H1 (cell line): ENCODE results near the gene RAB3IP. TPM values are rescaled to one million over a fixed set of nuclear protein-coding genes. Genes with fewer than 3 reads are reported as not detected.

Experiments
- CTCF ChIA-PET: fragments of 300-600 bp; sonication (Branson Sonifier 250); formaldehyde crosslinking; loops from one replicate; lab custom pipeline; 2021; ENCODE audit not compliant: partially characterized antibody; lab: Charles Lee
- POLR2A ChIA-PET: fragments of 300-600 bp; sonication (Branson Sonifier 250); formaldehyde crosslinking; loops from one replicate; lab custom pipeline; 2021; ENCODE audit warnings: inconsistent platforms; ENCODE audit not compliant: partially characterized antibody; lab: Charles Lee
- DNase-seq, 2 experiments: peaks; one replicate each; pipeline versions ENCODE4 v3.0.0 to v3.0.0-alpha.2; 2010 to 2022; ENCODE audit warnings: low spot score in 2 of 2, low read depth in 1 of 2, mixed read lengths in 1 of 2
- FAIRE-seq: peaks from 2 replicates; lab custom pipeline; 2011; peaks lifted over from hg19 to GRCh38; lab: Jason Lieb, UNC
- H2AFZ ChIP-seq: 2 replicates; pipeline ENCODE4 v1.8.1; 2012; ENCODE audit warnings: low read length, inconsistent platforms
- H2AK5ac ChIP-seq: 2 replicates; pipeline ENCODE4 v1.6.1; 2013; ENCODE audit warnings: low read depth, low read length
- H2BK120ac ChIP-seq: replicated peaks from 2 replicates; pipeline ENCODE3; 2013; ENCODE audit warnings: low read depth, low read length, inconsistent platforms
- H2BK12ac ChIP-seq: 2 replicates; pipeline ENCODE4 v1.6.1; 2013; ENCODE audit warnings: low read depth, low read length
- H2BK15ac ChIP-seq: 2 replicates; pipeline ENCODE4 v1.6.1; 2013; ENCODE audit warnings: low read length
- H2BK20ac ChIP-seq: 2 replicates; pipeline ENCODE4 v1.6.1; 2013; ENCODE audit warnings: low read length
- H2BK5ac ChIP-seq: 2 replicates; pipeline ENCODE4 v1.6.1; 2013; ENCODE audit warnings: low read depth, low read length
- H3K14ac ChIP-seq: 2 replicates; pipeline ENCODE4 v1.6.1; 2013; ENCODE audit warnings: inconsistent platforms; ENCODE audit not compliant: insufficient read length
- H3K18ac ChIP-seq: 2 replicates; pipeline ENCODE4 v1.6.1; 2013; ENCODE audit warnings: low read length; ENCODE audit errors: extremely low read depth
- H3K23ac ChIP-seq: 2 replicates; pipeline ENCODE4 v1.6.1; 2013; ENCODE audit warnings: inconsistent platforms; ENCODE audit not compliant: insufficient read length
- H3K23me2 ChIP-seq: 2 replicates; pipeline ENCODE4 v1.6.1; 2013; ENCODE audit warnings: low read depth, low read length
- H3K27ac ChIP-seq: 2 replicates; pipeline ENCODE4 v1.6.1; 2011; ENCODE audit warnings: low read depth, low read length, inconsistent platforms
- H3K27me3 ChIP-seq, 4 experiments: replicated peaks in 1 of 4; 1 replicate in 1 of 4; 2 replicates in 3 of 4; pipeline versions ENCODE4 v1.6.1 to v1.8.1; 2011 to 2013; ENCODE audit warnings: low read length in 3 of 4, mild to moderate bottlenecking in 3 of 4, inconsistent platforms in 2 of 4, mixed read lengths in 2 of 4, moderate library complexity in 1 of 4; ENCODE audit not compliant: control insufficient read depth in 3 of 4, insufficient read depth in 3 of 4; ENCODE audit errors: extremely low read depth in 1 of 4
- H3K36me3 ChIP-seq, 4 experiments: 2 replicates each; pipeline versions ENCODE4 v1.6.1 to v1.8.1; 2011 to 2013; ENCODE audit warnings: mild to moderate bottlenecking in 4 of 4, low read length in 3 of 4, moderate library complexity in 2 of 4, control low read depth in 1 of 4, inconsistent platforms in 1 of 4; ENCODE audit not compliant: insufficient read depth in 4 of 4, control insufficient read depth in 2 of 4
- H3K4ac ChIP-seq: replicated peaks from 2 replicates; pipeline ENCODE3; 2013; ENCODE audit warnings: low read length, low read depth, mixed read lengths, inconsistent platforms; ENCODE audit not compliant: insufficient read length
- H3K4me1 ChIP-seq, 4 experiments: replicated peaks in 1 of 4; 1 replicate in 1 of 4; 2 replicates in 3 of 4; pipeline versions ENCODE4 v1.6.1 to v1.8.1; 2011 to 2013; ENCODE audit warnings: low read length in 3 of 4, inconsistent platforms in 2 of 4, mixed read lengths in 1 of 4; ENCODE audit not compliant: insufficient read depth in 4 of 4, control insufficient read depth in 3 of 4
- H3K4me2 ChIP-seq, 2 experiments: 2 replicates each; pipeline versions ENCODE4 v1.6.1 to v1.8.1; 2011 to 2013; ENCODE audit warnings: low read depth in 2 of 2, low read length in 2 of 2, control low read depth in 1 of 2, inconsistent platforms in 1 of 2, mild to moderate bottlenecking in 1 of 2; ENCODE audit not compliant: insufficient read depth in 1 of 2
- H3K4me3 ChIP-seq, 4 experiments: fragments of 200-600, 300-600 bp in 1 of 4; sonication (generic), shearing (Covaris generic), sonication (Bioruptor Twin) in 1 of 4; 2 replicates each; pipeline versions ENCODE4 v1.5.1 to v1.8.1; 2011 to 2016; ENCODE audit warnings: low read length in 4 of 4, low read depth in 3 of 4, control low read depth in 2 of 4, inconsistent platforms in 2 of 4, mild to moderate bottlenecking in 2 of 4, mixed read lengths in 1 of 4, moderate library complexity in 1 of 4; ENCODE audit not compliant: insufficient read depth in 2 of 4; ENCODE audit errors: extremely low read depth in 1 of 4
- H3K56ac ChIP-seq: replicated peaks from 2 replicates; pipeline ENCODE3; 2013; ENCODE audit warnings: low read depth, mild to moderate bottlenecking, mixed read lengths, low read length, inconsistent platforms; ENCODE audit not compliant: insufficient read length
- H3K79me1 ChIP-seq: 2 replicates; pipeline ENCODE4 v1.6.1; 2013; ENCODE audit warnings: low read depth, low read length, control low read depth
- H3K79me2 ChIP-seq, 2 experiments: 2 replicates each; pipeline versions ENCODE4 v1.6.1 to v1.8.1; 2012 to 2013; ENCODE audit warnings: low read length in 2 of 2, mild to moderate bottlenecking in 2 of 2, inconsistent platforms in 1 of 2; ENCODE audit not compliant: insufficient read depth in 2 of 2, control insufficient read depth in 1 of 2
- H3K9ac ChIP-seq, 4 experiments: replicated peaks in 1 of 4; 1 replicate in 1 of 4; 2 replicates in 3 of 4; pipeline versions ENCODE4 v1.6.1 to v1.8.1; 2011 to 2013; ENCODE audit warnings: low read depth in 3 of 4, low read length in 3 of 4, control low read depth in 2 of 4, mild to moderate bottlenecking in 2 of 4, moderate library complexity in 2 of 4, inconsistent platforms in 1 of 4; ENCODE audit errors: extremely low read depth in 1 of 4
- H3K9me3 ChIP-seq, 2 experiments: 2 replicates each; pipeline versions ENCODE4 v1.6.1 to v1.8.1; 2012 to 2013; ENCODE audit warnings: mild to moderate bottlenecking in 2 of 2, moderate library complexity in 2 of 2, control low read depth in 1 of 2, inconsistent platforms in 1 of 2, low read depth in 1 of 2, low read length in 1 of 2, mixed read lengths in 1 of 2; ENCODE audit not compliant: insufficient read depth in 2 of 2
- H4K20me1 ChIP-seq, 2 experiments: replicated peaks in 1 of 2; 2 replicates each; pipeline versions ENCODE3 to v1.8.1; 2011 to 2013; ENCODE audit warnings: inconsistent platforms in 2 of 2, low read length in 2 of 2, mild to moderate bottlenecking in 1 of 2; ENCODE audit not compliant: insufficient read depth in 2 of 2, control insufficient read depth in 1 of 2
- H4K5ac ChIP-seq: 2 replicates; pipeline ENCODE4 v1.6.1; 2013; ENCODE audit warnings: low read length, low read depth, mixed read lengths, inconsistent platforms; ENCODE audit not compliant: insufficient read length
- H4K8ac ChIP-seq: 2 replicates; pipeline ENCODE4 v1.8.0; 2013; ENCODE audit warnings: mild to moderate bottlenecking, moderate library complexity, low read length, inconsistent platforms; ENCODE audit not compliant: insufficient read depth; ENCODE audit errors: extremely low read depth
- H4K91ac ChIP-seq: replicated peaks from 2 replicates; pipeline ENCODE3; 2013; ENCODE audit warnings: low read length, mixed read lengths, inconsistent platforms; ENCODE audit not compliant: insufficient read length
- JUND ChIP-seq: IDR thresholded peaks from 2 replicates; pipeline ENCODE4 v1.6.1; 2011; ENCODE audit warnings: mild to moderate bottlenecking, improper control_type of control experiment, low read length
- PHF8 ChIP-seq: fragments of 200-600 bp; sonication (generic); conservative IDR thresholded peaks from 2 replicates; pipeline ENCODE4 v1.7.1; 2012; ENCODE audit warnings: low read depth, mild to moderate bottlenecking, inconsistent platforms, low read length, moderate library complexity
- RBBP5 ChIP-seq: IDR thresholded peaks from 2 replicates; pipeline ENCODE4 v1.7.1; 2012; ENCODE audit warnings: low read depth, mild to moderate bottlenecking, inconsistent platforms, low read length, moderate library complexity, borderline replicate concordance
- SAP30 ChIP-seq: fragments of 300-600 bp; sonication (generic); IDR thresholded peaks from 2 replicates; pipeline ENCODE4 v1.7.1; 2012; ENCODE audit warnings: low read length, moderate library complexity, mild to moderate bottlenecking, inconsistent platforms; ENCODE audit not compliant: insufficient read depth, insufficient replicate concordance
- SP1 ChIP-seq: IDR thresholded peaks from 2 replicates; pipeline ENCODE4 v1.6.1; 2011; ENCODE audit warnings: low read depth, low read length
- SP4 ChIP-seq: IDR thresholded peaks from 2 replicates; pipeline ENCODE4 v1.6.1; 2012; ENCODE audit warnings: low read length, inconsistent platforms
- TBP ChIP-seq: IDR thresholded peaks from 2 replicates; pipeline ENCODE4 v1.6.1; 2011; ENCODE audit warnings: low read depth, low read length, improper control_type of control experiment
- WGBS, 2 experiments: shearing (Covaris generic) in 1 of 2; methylation state at CpG; one replicate each; pipeline versions ENCODE4 v1.1.6 to v1.1.7; 2013 to 2015; ENCODE audit warnings: low lambda C conversion rate in 2 of 2, mixed read lengths in 2 of 2, inconsistent platforms in 1 of 2, low coverage in 1 of 2, missing lambda C conversion rate in 1 of 2; ENCODE audit not compliant: insufficient replicate concordance in 2 of 2, insufficient coverage in 1 of 2, insufficient read length in 1 of 2; ENCODE audit errors: extremely low coverage in 1 of 2, missing lambda C conversion rate in 1 of 2; 5-methylcytosine and 5-hydroxymethylcytosine counted together
- polyA plus RNA-seq, 7 experiments: library from polyadenylated mRNA; depleted of rRNA in 3 of 7; stranded (reverse) in 5 of 7; unstranded in 2 of 7; fragments of >200 nt in 5 of 7; fragments of 200-250 nt in 2 of 7; gene quantifications; 1 replicate in 5 of 7; 2 replicates in 1 of 7; 4 replicates in 1 of 7; pipeline versions ENCODE4 v1.2.1 to v1.2.3, GENCODE V29; 2011 to 2013; ENCODE audit warnings: missing spikeins in 2 of 7, mixed read lengths in 2 of 7
- total RNA-seq: library from RNA; stranded (reverse); fragmentation: NEBNext Ultra II Directional; extraction: Animal tissue kit (Norgen Biotek cat#: 25700); gene quantifications from 2 replicates; pipeline ENCODE4 v1.2.1, GENCODE V29; 2021

RAB3IP gene
- total and polyA plus RNA-seq, 2 of the 8 experiments (the other 6 are each of a cell fraction or from before 2014, with no cell fraction given), result 17.7 to 34.6 TPM

DNA sequence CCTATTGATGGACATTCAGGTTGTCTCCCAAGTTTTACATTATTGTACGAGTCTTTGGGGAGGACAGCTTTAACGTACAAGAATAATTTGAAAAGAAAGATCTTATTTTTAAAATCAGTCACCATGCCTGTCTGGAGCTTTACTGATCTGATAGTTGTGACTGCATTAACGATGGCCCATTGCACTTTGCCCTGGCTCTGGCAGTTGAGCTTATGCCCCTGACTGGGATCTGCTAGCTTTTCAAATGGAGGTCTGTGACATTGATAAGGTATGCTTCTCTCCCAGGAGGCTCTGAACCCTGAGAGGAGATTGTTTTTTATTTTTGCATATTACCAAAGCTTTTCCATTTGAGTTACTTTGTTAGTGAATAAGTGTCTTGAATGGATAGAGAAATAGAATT lies 17.9 kb upstream of the RAB3IP start:
- no peak overlapping the region for H2BK20ac ChIP-seq
- TF ChIP-seq JUND (no peak), SP1 (no peak), TBP (no peak), PHF8 (no peak), SP4 (no peak), SAP30 (no peak), RBBP5 (no peak)

More for the DNA sequence above, 17.9 kb upstream of the RAB3IP start:
- Histone ChIP-seq H4K5ac (no peak overlapping the region), H2BK5ac (no peak overlapping the region), H3K4me2 (no peak overlapping the region), H3K14ac (no peak overlapping the region), H3K56ac (no peak overlapping the region), H3K18ac (no peak overlapping the region), H4K8ac (no peak overlapping the region), H2BK15ac (no peak overlapping the region), H2BK12ac (no peak overlapping the region), H3K27me3 (no peaks in the 10 kb centered on the region), H3K79me2 (no peaks in the 10 kb centered on the region), H2AFZ (no peak overlapping the region), H3K4me3 (no peak overlapping the region), H3K27ac (no peak overlapping the region), H3K79me1 (no peaks in the 10 kb centered on the region), H3K36me3 (no peaks in the 10 kb centered on the region), H4K91ac (no peak overlapping the region), H3K23ac (no peak overlapping the region), H3K9ac (no peak overlapping the region), H3K23me2 (no peaks in the 10 kb centered on the region), H3K4me1 (no peaks in the 10 kb centered on the region), H2AK5ac (no peak overlapping the region), H2BK120ac (no peak overlapping the region), H4K20me1 (no peaks in the 10 kb centered on the region), H3K4ac (no peak overlapping the region), H3K9me3 (no peaks in the 10 kb centered on the region)
- FAIRE-seq, result no peak
- CTCF ChIA-PET, result interaction anchor here (1.1 to 1.2 kb wide), 2 partner anchors 55 to 62 kb away, joined by 3 to 4 read pairs; no protein-coding TSS in a partner anchor
- WGBS, 2 experiments, result 92% methylated on average over 3 of the region's 3 CpGs; no CpG with 5 or more reads in 1 of the 2 experiments
- POLR2A ChIA-PET, result interaction anchor here (0.6 kb wide), 1 partner anchor 59 kb away, joined by 3 read pairs; no protein-coding TSS in a partner anchor
- no peak for DNase-seq
